Measurements from ENCODE around the gene DCDC2C.

- no peak for TF ChIP-seq POLR2A (IDR thresholded peaks at IDR 0.05)
- TF ChIP-seq CTCF (IDR thresholded peaks at IDR 0.05) = no peak
Measured at GRCh38 chr2:3727397-3728045, 24.1 kb downstream of the DCDC2C start.
